Smooth muscle cell (in vitro differentiated cells): Measurements from ENCODE around the gene RIOK3. TPM values are rescaled to one million over a fixed set of nuclear protein-coding genes. Genes with fewer than 3 reads are reported as not detected.

Source experiments
- DNase-seq: peaks from one replicate; lab custom pipeline; 2025; ENCODE audit not compliant: unreplicated experiment; lab: John Stamatoyannopoulos, UW
- H2AFZ ChIP-seq: fragments of 200-600 bp; sonication (generic); 2 replicates; pipeline ENCODE4 v1.6.0; 2016; ENCODE audit warnings: antibody characterized with exemption, low read depth, mild to moderate bottlenecking
- H3F3A ChIP-seq: fragments of 200-600 bp; sonication (generic); 2 replicates; pipeline ENCODE4 v1.6.0; 2017; ENCODE audit warnings: antibody characterized with exemption, low read depth
- H3K27ac ChIP-seq: fragments of 200-600 bp; sonication (generic); 2 replicates; pipeline ENCODE4 v1.5.1; 2016; ENCODE audit warnings: low read depth, mild to moderate bottlenecking
- H3K27me3 ChIP-seq: fragments of 200-600 bp; sonication (generic); 2 replicates; pipeline ENCODE4 v1.6.1; 2016; ENCODE audit warnings: low read depth, mild to moderate bottlenecking
- H3K36me3 ChIP-seq: fragments of 200-600 bp; sonication (generic); 2 replicates; pipeline ENCODE4 v1.5.1; 2016; ENCODE audit warnings: low read depth
- H3K4me1 ChIP-seq: fragments of 200-600 bp; sonication (generic); 2 replicates; pipeline ENCODE4 v1.5.1; 2016; ENCODE audit warnings: low read depth
- H3K4me2 ChIP-seq: fragments of 200-600 bp; sonication (generic); 2 replicates; pipeline ENCODE4 v1.6.0; 2016; ENCODE audit warnings: mild to moderate bottlenecking
- H3K4me3 ChIP-seq: fragments of 200-600 bp; sonication (generic); 2 replicates; pipeline ENCODE4 v1.5.1; 2016; ENCODE audit warnings: mild to moderate bottlenecking
- H3K79me2 ChIP-seq: fragments of 200-600 bp; sonication (generic); 2 replicates; pipeline ENCODE4 v1.6.0; 2016; ENCODE audit warnings: low read depth, mild to moderate bottlenecking
- H3K9ac ChIP-seq: fragments of 200-600 bp; sonication (generic); 2 replicates; pipeline ENCODE4 v1.6.0; 2016; ENCODE audit warnings: low read depth
- H3K9me3 ChIP-seq: fragments of 200-600 bp; sonication (generic); replicated peaks from 2 replicates; pipeline ENCODE4 v1.5.1; 2016; ENCODE audit warnings: low read depth
- H4K20me1 ChIP-seq: fragments of 200-600 bp; sonication (generic); 2 replicates; pipeline ENCODE4 v1.6.0; 2016; ENCODE audit warnings: low read depth
- CTCF ChIP-seq: fragments of 200-600 bp; sonication (generic); IDR thresholded peaks from 2 replicates; pipeline ENCODE4 v1.5.1; 2017; ENCODE audit warnings: borderline replicate concordance, mild to moderate bottlenecking, antibody characterized with exemption; ENCODE audit not compliant: insufficient read depth, poor library complexity, severe bottlenecking
- WGBS: methylation state at CpG from one replicate; pipeline ENCODE4 v1.1.7; 2016; ENCODE audit warnings: low lambda C conversion rate; 5-methylcytosine and 5-hydroxymethylcytosine counted together
- polyA plus RNA-seq: library from polyadenylated mRNA; unstranded; fragments of >200 nt; fragmentation: Nextera tagmentation; extraction: Ambion mirVana; gene quantifications from 2 replicates; pipeline ENCODE4 v1.2.1, GENCODE V29; 2016
- small RNA-seq: library from RNA; depleted of rRNA; stranded (forward); fragments of <200 nt; gene quantifications from one replicate; pipeline ENCODE3, GENCODE V24; 2014
- total RNA-seq: library from RNA; depleted of rRNA; stranded (reverse); fragments of >200 nt; gene quantifications from 2 replicates; pipeline ENCODE4 v1.2.3, GENCODE V29; 2014

Gene RIOK3
- total and polyA plus RNA-seq, 2 experiments from 2014 or later, result 56.0 to 79.9 TPM

- Histone ChIP-seq H3K36me3 (peaks cover 11% of the 10 kb centered on the region), H3K27ac (peak overlapping the region; percentile 87), H3K4me2 (no peak overlapping the region), H3K79me2 (no peaks in the 10 kb centered on the region), H3F3A (peaks cover 26% of the 10 kb centered on the region), H3K4me1 (peaks cover 6% of the 10 kb centered on the region), H3K9me3 (no peaks in the 10 kb centered on the region), H2AFZ (no peak overlapping the region), H3K9ac (no peak overlapping the region), H3K27me3 (no peaks in the 10 kb centered on the region), H3K4me3 (no peak overlapping the region), H4K20me1 (no peaks in the 10 kb centered on the region)
- TF ChIP-seq CTCF, result no peak
- DNase-seq, result no peak
- WGBS, result 59% methylated on average over 3 of the region's 3 CpGs
Observed at GRCh38 chr18:23529604-23530003, 76.5 kb downstream of the RIOK3 start.

- no peak for TF ChIP-seq CTCF
- peak overlapping the region; percentile 87 for H3K27ac ChIP-seq
Observed at GRCh38 chr18:23530195-23530594, 77.1 kb downstream of the RIOK3 start.

GRCh38 chr18:23531912-23532311, 78.8 kb downstream of the RIOK3 start:
- no peak overlapping the region for H3K4me3 ChIP-seq
- no peak overlapping the region for H3K9ac ChIP-seq
- no peak overlapping the region for H3K4me2 ChIP-seq
- no peaks in the 10 kb centered on the region for H3K27me3 ChIP-seq
- H4K20me1 ChIP-seq, result peaks cover under 1% of the 10 kb centered on the region
- DNase-seq, result no peak
- H3K27ac ChIP-seq, result no peak overlapping the region
- no peaks in the 10 kb centered on the region for H3K79me2 ChIP-seq
- 98% methylated on average over 13 of the region's 13 CpGs for WGBS
- TF ChIP-seq CTCF, result no peak
- no peak overlapping the region for H2AFZ ChIP-seq
- H3K9me3 ChIP-seq, result no peaks in the 10 kb centered on the region
- peaks cover 11% of the 10 kb centered on the region for H3K36me3 ChIP-seq
- H3K4me1 ChIP-seq, result no peaks in the 10 kb centered on the region
- H3F3A ChIP-seq, result peaks cover 26% of the 10 kb centered on the region

More at GRCh38 chr18:23530195-23530594, 77.1 kb downstream of the RIOK3 start:
- WGBS, result 96% methylated on average over 7 of the region's 7 CpGs
- H3K79me2 ChIP-seq, result no peaks in the 10 kb centered on the region
- no peaks in the 10 kb centered on the region for H3K9me3 ChIP-seq
- H3K36me3 ChIP-seq, result peaks cover 11% of the 10 kb centered on the region
- peaks cover 26% of the 10 kb centered on the region for H3F3A ChIP-seq
- no peak overlapping the region for H2AFZ ChIP-seq
- H3K4me2 ChIP-seq, result no peak overlapping the region
- H4K20me1 ChIP-seq, result no peaks in the 10 kb centered on the region
- DNase-seq, result no peak
- no peak overlapping the region for H3K9ac ChIP-seq
- peaks cover 6% of the 10 kb centered on the region for H3K4me1 ChIP-seq
- no peaks in the 10 kb centered on the region for H3K27me3 ChIP-seq
- H3K4me3 ChIP-seq, result no peak overlapping the region

Small RNA genes lying within 50 kb of the gene (small RNA-seq; reads per million reads assigned to genes)
- 0.13 reads per million for gene AC026634.1
- gene RF00019, result not detected

Other genes with a start within 250 kb of the RIOK3 start
- gene RMC1, start 50.2 kb downstream of the RIOK3 start, total RNA-seq, result 13.2 and 20.7 TPM in 2 replicates
- gene RMC1, start 50.2 kb downstream of the RIOK3 start, polyA plus RNA-seq, result 10.0 and 20.6 TPM in 2 replicates
- gene NPC1, start 133.2 kb downstream of the RIOK3 start, total RNA-seq, result 53.2 and 55.5 TPM in 2 replicates
- gene NPC1, start 133.2 kb downstream of the RIOK3 start, polyA plus RNA-seq, result 29.9 and 38.0 TPM in 2 replicates
- 0.13 and 0.36 TPM in 2 replicates for gene ANKRD29, start 209.6 kb downstream of the RIOK3 start, total RNA-seq
- 0.72 TPM in 1 of 2 replicates, not detected in the other for gene ANKRD29, start 209.6 kb downstream of the RIOK3 start, polyA plus RNA-seq
- 23.1 and 30.0 TPM in 2 replicates for gene LAMA3, start 236.2 kb downstream of the RIOK3 start, total RNA-seq
- gene LAMA3, start 236.2 kb downstream of the RIOK3 start, polyA plus RNA-seq, result 7.8 and 25.1 TPM in 2 replicates